Right cardiac atrium (tissue), 5 donors: ENCODE data around the gene AGPAT2. TPM values are rescaled to one million over a fixed set of nuclear protein-coding genes. Genes with fewer than 3 reads are reported as not detected.
A peak's percentile ranks its signal among the peaks of the same experiment; 100 is the strongest.
"Not testable (repeated sequence)": the region's sequence is repeated elsewhere in the genome, so short reads cannot be mapped to it uniquely, and the experiment has no call there.

Experiments
- ATAC-seq, 2 donors: fragments of 200-7000 bp; cut with Tn5 transposase; one replicate each; pipeline versions ENCODE4 v1.8.0 to v1.9.1; 2020; ENCODE audit warnings: moderate library complexity in 2 of 2, mild to moderate bottlenecking in 1 of 2
- DNase-seq, 3 donors: peaks; one replicate each; pipeline ENCODE4 v3.0.0-alpha.2; 2020
- H3K27ac ChIP-seq: one replicate; pipeline ENCODE4 v1.5.1; 2013; ENCODE audit warnings: mild to moderate bottlenecking, low read length, control low read depth, moderate library complexity
- H3K27me3 ChIP-seq: one replicate; pipeline ENCODE4 v1.6.1; 2013; ENCODE audit not compliant: control insufficient read depth, insufficient read depth
- H3K4me1 ChIP-seq: one replicate; pipeline ENCODE4 v1.6.1; 2013; ENCODE audit warnings: low read length; ENCODE audit not compliant: control insufficient read depth, insufficient read depth
- H3K4me3 ChIP-seq: one replicate; pipeline ENCODE4 v1.5.1; 2013; ENCODE audit warnings: low read length, control low read depth
- H3K9me3 ChIP-seq: one replicate; pipeline ENCODE4 v1.6.1; 2013; ENCODE audit warnings: low read length; ENCODE audit not compliant: control insufficient read depth
- WGBS: extraction: QIAGEN DNeasy Blood & Tissue Kit; methylation state at CpG from one replicate; pipeline ENCODE4 v1.1.7; 2013; 5-methylcytosine and 5-hydroxymethylcytosine counted together
- intact Hi-C, 4 donors: fragments of 100-400 bp; cut with DNase I; formaldehyde crosslinking; loops; one replicate each; pipeline versions ENCODE4 v1.11.0 to v1.14.0; 2022 to 2023
- polyA plus RNA-seq: library from polyadenylated mRNA; stranded (reverse); fragments of 200-250 nt; gene quantifications from one replicate; pipeline ENCODE4 v1.2.3, GENCODE V29; 2013
- total RNA-seq, 4 donors: library from RNA; stranded (reverse); fragmentation: NEBNext Ultra II Directional; extraction: Animal tissue kit (Norgen Biotek cat#: 25700); gene quantifications; one replicate each; pipeline ENCODE4 v1.2.1, GENCODE V29; 2021
- donor health status: healthy with polysubstance abuse.
- donor health status: DM: no; HTN: yes; CAD: no.
- donor health status: DM: no; HTN: no; CAD: no.
- donor health status: DM: no; HTN: yes; CAD: no; lungs with severe emphysema.
- donor health status: DM: yes; HTN: yes; CAD: no.

Gene AGPAT2
- total and polyA plus RNA-seq, 5 donors = 63.0 to 149 (median 70.9) TPM

- ATAC-seq, H3K9me3 ChIP-seq, H3K27me3 ChIP-seq, intact Hi-C loops, H3K4me3 ChIP-seq, H3K4me1 ChIP-seq, H3K27ac ChIP-seq: not testable (repeated sequence)
- peak in 2 of 3 donors; percentile 14 to 37 for DNase-seq
- WGBS = 62% methylated on average over 36 of the region's 36 CpGs
Measured at GRCh38 chr9:136632491-136633106, 54.7 kb downstream of the AGPAT2 start.

DNA sequence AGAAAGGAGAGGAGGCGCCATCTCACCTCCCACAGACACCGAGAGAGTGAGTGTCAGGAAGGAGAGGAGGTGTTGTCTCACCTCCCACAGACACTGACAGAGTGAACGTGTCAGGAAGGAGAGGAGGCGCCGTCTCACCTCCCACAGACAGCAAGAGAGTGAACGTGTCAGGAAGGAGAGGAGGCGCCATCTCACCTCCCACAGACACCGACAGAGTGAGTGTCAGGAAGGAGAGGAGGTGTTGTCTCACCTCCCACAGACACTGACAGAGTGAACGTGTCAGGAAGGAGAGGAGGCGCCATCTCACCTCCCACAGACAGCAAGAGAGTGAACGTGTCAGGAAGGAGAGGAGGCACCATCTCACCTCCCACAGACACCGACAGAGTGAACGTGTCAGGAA lies 55.2 kb downstream of the AGPAT2 start:
- WGBS = 37% methylated on average over 7 of the region's 13 CpGs
- ATAC-seq, DNase-seq, H3K4me1 ChIP-seq, H3K4me3 ChIP-seq, H3K27me3 ChIP-seq, intact Hi-C loops, H3K9me3 ChIP-seq, H3K27ac ChIP-seq: not testable (repeated sequence)

DNA sequence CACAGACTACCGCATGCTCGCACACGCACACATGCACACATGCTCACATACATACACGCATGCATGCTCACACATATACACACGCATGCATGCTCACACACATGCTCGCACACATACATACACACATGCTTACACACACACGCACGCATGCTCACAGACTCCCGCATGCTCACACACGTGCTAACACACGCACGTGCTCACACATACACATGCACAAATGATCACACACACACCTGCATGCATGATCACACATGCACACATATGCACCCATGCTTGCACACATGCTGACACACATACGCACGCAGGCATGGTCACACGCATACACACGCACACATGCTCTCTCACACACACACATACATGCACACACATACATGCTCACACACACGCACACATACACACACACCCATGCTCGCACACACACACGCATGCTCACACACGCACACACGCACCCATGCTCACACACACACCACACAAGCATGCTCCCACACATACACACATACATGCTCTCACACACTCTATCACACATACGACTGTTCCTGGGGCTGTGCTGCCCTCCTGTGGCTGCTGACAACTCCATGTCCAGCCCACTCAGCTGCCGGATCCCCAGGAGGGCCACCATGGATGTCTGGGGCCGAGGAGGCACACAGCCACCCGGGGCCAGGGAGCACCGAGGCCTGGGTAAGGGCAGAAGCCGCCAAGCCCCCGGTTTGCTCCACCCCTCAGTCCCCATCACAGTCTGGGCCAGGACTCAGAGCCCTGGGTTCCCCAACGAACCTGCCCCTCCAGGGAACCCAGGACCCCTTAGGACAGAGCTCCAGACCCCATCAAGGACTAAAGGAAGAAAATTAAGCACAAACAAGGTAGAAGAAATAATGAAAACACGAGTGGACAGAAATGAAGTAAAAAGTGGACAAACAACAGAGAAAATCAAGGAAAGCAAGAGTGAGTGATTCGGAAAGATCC lies 55.9 kb downstream of the AGPAT2 start:
- ATAC-seq = peak; percentile 83 to 86
- peak; percentile 84 to 93 (median 92) for DNase-seq
- H3K4me1 ChIP-seq = no peaks in the 10 kb centered on the region
- intact Hi-C loops = loop anchor here (2.0 kb wide), 3 partner anchors 143 to 147 kb away; no protein-coding TSS in a partner anchor
- H3K27ac ChIP-seq = no peak overlapping the region
- H3K9me3 ChIP-seq = no peaks in the 10 kb centered on the region
- H3K4me3 ChIP-seq = no peak overlapping the region
- no peaks in the 10 kb centered on the region for H3K27me3 ChIP-seq
- 52% methylated on average over 31 of the region's 31 CpGs for WGBS

GRCh38 chr9:136630662-136630992 lies 56.6 kb downstream of the AGPAT2 start:
- ATAC-seq = no peak
- 62% methylated on average over 12 of the region's 12 CpGs for WGBS
- H3K27me3 ChIP-seq = no peaks in the 10 kb centered on the region
- H3K4me1 ChIP-seq = no peaks in the 10 kb centered on the region
- no peak overlapping the region for H3K4me3 ChIP-seq
- H3K9me3 ChIP-seq = no peaks in the 10 kb centered on the region
- intact Hi-C loops = loop anchor here (2.0 kb wide), 3 partner anchors 142 to 146 kb away; no protein-coding TSS in a partner anchor
- H3K27ac ChIP-seq = no peak overlapping the region
- no peak for DNase-seq

DNA sequence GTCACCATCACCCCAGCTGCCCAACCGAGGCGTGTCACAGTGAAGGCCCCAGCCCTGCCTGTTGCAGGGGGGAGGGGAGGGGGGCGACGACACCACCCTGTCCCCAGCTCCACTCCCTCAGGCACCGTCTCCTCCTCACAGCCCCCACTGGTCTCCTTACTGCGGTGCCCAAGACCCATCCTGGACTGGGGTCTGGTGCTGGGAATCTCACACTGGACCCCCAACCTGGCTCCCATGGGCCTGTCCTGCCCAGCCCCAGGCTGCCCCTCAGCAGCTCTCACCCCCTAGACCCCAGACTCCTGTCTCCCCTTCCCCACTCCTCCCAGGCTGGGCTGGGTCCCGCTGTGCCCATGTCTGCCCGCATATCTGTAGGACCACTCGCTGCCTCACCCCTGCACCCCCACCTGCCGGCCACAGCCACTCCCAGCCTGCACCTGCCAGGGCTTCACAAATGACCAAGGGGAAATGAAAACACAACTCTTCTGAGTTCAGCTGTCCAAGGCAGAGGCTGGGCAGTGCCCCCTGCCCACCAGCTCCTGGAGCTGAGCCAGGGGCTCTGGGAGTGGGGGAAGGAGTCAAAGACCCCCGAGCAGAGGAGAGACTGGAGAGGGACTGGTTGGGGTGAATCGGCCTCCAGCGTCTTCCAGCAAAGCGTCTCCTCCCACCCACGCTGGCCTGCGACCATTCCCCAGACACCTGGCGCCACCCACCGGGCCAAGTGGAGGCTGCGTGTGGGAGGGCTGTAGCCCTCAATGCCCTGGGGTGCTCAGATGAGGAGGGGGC lies 57.2 kb downstream of the AGPAT2 start:
- no peak overlapping the region for H3K4me3 ChIP-seq
- no peaks in the 10 kb centered on the region for H3K4me1 ChIP-seq
- H3K27me3 ChIP-seq = no peaks in the 10 kb centered on the region
- no peaks in the 10 kb centered on the region for H3K9me3 ChIP-seq
- 43% methylated on average over 19 of the region's 19 CpGs for WGBS
- DNase-seq (peak in 2 of 3 donors; percentile 83 to 86), ATAC-seq (peak; percentile 50)
- H3K27ac ChIP-seq = no peak overlapping the region
- intact Hi-C loops = loop anchor here (2.0 kb wide), 3 partner anchors 141 to 145 kb away; no protein-coding TSS in a partner anchor

- peak in 1 of 3 donors; percentile 38 for DNase-seq
- no peak for ATAC-seq
- intact Hi-C loops = no loop called here
- no peaks in the 10 kb centered on the region for H3K27me3 ChIP-seq
- H3K4me1 ChIP-seq = no peaks in the 10 kb centered on the region
- WGBS = 84% methylated on average over 22 of the region's 22 CpGs
- H3K27ac ChIP-seq = no peak overlapping the region
- H3K9me3 ChIP-seq = no peaks in the 10 kb centered on the region
- H3K4me3 ChIP-seq = no peak overlapping the region
Measured at GRCh38 chr9:136629001-136629878, 58.0 kb downstream of the AGPAT2 start.

- no peaks in the 10 kb centered on the region for H3K4me1 ChIP-seq
- intact Hi-C loops = no loop called here
- DNase-seq (peak in 1 of 3 donors; percentile 39), ATAC-seq (no peak)
- no peak overlapping the region for H3K27ac ChIP-seq
- no peaks in the 10 kb centered on the region for H3K9me3 ChIP-seq
- H3K4me3 ChIP-seq = no peak overlapping the region
- H3K27me3 ChIP-seq = no peaks in the 10 kb centered on the region
- 56% methylated on average over 26 of the region's 26 CpGs for WGBS
Measured at GRCh38 chr9:136628268-136628667, 59.0 kb downstream of the AGPAT2 start.

- no peaks in the 10 kb centered on the region for H3K27me3 ChIP-seq
- no peaks in the 10 kb centered on the region for H3K9me3 ChIP-seq
- ATAC-seq (no peak), DNase-seq (peak in 1 of 3 donors; percentile 47)
- no peak overlapping the region for H3K27ac ChIP-seq
- H3K4me1 ChIP-seq = no peaks in the 10 kb centered on the region
- 90% methylated on average over 17 of the region's 17 CpGs for WGBS
- intact Hi-C loops = no loop called here
- no peak overlapping the region for H3K4me3 ChIP-seq
Measured at GRCh38 chr9:136627703-136628102, 59.6 kb downstream of the AGPAT2 start.

DNA sequence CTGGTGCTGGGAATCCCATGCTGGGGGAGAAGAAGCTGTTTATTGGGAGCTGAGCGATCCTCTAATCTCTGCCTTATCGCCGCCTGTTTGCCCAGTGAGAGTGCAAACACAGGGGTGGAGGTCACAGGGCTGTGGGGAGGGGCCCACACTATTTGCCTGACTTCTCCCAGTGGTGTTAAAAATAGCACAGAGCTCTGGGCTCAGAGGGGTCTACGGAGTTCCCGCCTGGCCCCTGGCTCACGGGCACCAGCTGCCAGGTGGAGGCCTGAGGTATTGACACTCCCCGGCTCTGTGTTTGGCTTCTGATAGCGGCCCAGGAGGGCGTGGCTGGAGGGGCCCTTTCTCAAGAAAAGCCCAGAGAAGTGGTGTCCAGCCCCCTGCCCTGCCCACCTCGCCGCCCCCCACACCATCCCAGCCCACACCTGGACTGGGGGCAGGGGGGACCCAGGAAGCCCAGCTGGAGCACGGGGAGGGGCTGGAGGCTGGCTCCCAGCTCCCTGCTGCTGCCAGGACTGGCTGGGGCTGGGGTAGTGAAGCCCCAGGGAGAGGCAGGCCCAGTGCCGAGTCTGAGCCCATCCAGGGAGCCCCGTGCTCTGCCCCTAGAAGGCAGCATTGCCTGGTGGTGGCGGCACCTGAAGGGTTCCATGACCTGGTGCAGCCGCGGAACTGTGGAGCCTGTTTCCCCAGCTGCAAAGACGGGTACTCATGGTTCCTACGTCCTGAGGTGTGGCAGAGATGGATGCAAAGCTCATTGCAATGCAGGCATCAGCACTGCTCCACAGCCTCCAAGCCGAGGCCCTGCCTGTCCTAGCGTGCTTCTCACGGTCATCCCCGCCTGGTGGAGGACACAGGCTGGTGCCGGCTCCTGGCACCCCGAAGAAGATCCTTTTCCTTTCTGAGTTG lies 60.3 kb downstream of the AGPAT2 start:
- no peaks in the 10 kb centered on the region for H3K9me3 ChIP-seq
- H3K4me3 ChIP-seq = no peak overlapping the region
- DNase-seq = peak; percentile 13 to 46 (median 33)
- H3K27ac ChIP-seq = no peak overlapping the region
- no peaks in the 10 kb centered on the region for H3K27me3 ChIP-seq
- H3K4me1 ChIP-seq = no peaks in the 10 kb centered on the region
- no peak for ATAC-seq
- intact Hi-C loops = no loop called here
- WGBS = 75% methylated on average over 25 of the region's 25 CpGs
